Pancreas (tissue), 10 donors: Measurements from ENCODE around the gene SLC38A11. TPM values are rescaled to one million over a fixed set of nuclear protein-coding genes. Genes with fewer than 3 reads are reported as not detected.

Experiments used
- ATAC-seq, 4 donors: fragments of 200-7000 bp; cut with Tn5 transposase; one replicate each; pipeline versions ENCODE4 v1.8.0 to v1.9.1; 2020; ENCODE audit warnings: mild to moderate bottlenecking in 4 of 4, moderate library complexity in 4 of 4
- DNase-seq, 6 donors: peaks; one replicate each; pipeline ENCODE4 v3.0.0-alpha.2; 2020
- FAIRE-seq: peaks from 2 replicates; lab custom pipeline; 2012; peaks lifted over from hg19 to GRCh38; lab: Jason Lieb, UNC
- H3K27ac ChIP-seq, 4 donors: fragments of 200-600 bp; sonication (generic); 1 replicate in 3 of 4; 2 replicates in 1 of 4; pipeline versions ENCODE4 v1.5.0 to v1.8.0; 2020
- H3K27me3 ChIP-seq, 4 donors: fragments of 200-600 bp; one replicate each; pipeline ENCODE4 v1.8.0; 2021
- H3K36me3 ChIP-seq, 3 donors: fragments of 200-600 bp; sonication (generic) in 1 of 3; one replicate each; pipeline versions ENCODE4 v1.5.0 to v1.8.0; 2020 to 2021
- H3K4me1 ChIP-seq, 3 donors: fragments of 200-600 bp; one replicate each; pipeline ENCODE4 v1.8.0; 2021
- H3K4me3 ChIP-seq, 4 donors: fragments of 200-600 bp; sonication (generic) in 2 of 4; one replicate each; pipeline versions ENCODE4 v1.5.0 to v1.8.0; 2020 to 2021
- H3K9me3 ChIP-seq, 4 donors: fragments of 200-600 bp; one replicate each; pipeline ENCODE4 v1.8.0; 2021
- WGBS, 2 donors: extraction: QIAGEN DNeasy Blood & Tissue Kit; methylation state at CpG; one replicate each; pipeline ENCODE4 v1.1.7; 2013; 5-methylcytosine and 5-hydroxymethylcytosine counted together
- intact Hi-C, 3 donors: fragments of 100-400 bp; cut with DNase I; formaldehyde crosslinking; loops; one replicate each; pipeline versions ENCODE4 v1.11.1 to v1.14.2; 2022
- polyA plus RNA-seq, 2 donors: library from polyadenylated mRNA; stranded (reverse); fragments of 200-250 nt; gene quantifications; one replicate each; pipeline ENCODE4 v1.2.3, GENCODE V29; 2013
- total RNA-seq, 6 donors: library from RNA; stranded (reverse); fragmentation: NEBNext Ultra II Directional in 4 of 6; extraction: Animal tissue kit (Norgen Biotek cat#: 25700) in 4 of 6; gene quantifications; one replicate each; pipeline versions ENCODE4 v1.2.1 to v1.2.4, GENCODE V29; 2021 to 2023
- TF ChIP-seq, protein P1 (sequence below), 4 donors: fragments of 200-600 bp; sonication (generic) in 3 of 4; IDR thresholded peaks; one replicate each; pipeline versions ENCODE4 v1.5.0 to v1.8.0; 2021; ENCODE audit warnings: antibody characterized with exemption in 4 of 4
- donor health status: healthy with polysubstance abuse.
- donor health status: DM: no; HTN: no; CAD: no; lungs with moderate emphysema.
- donor health status: DM: no; HTN: no; CAD: no.
- donor health status: control.
- donor health status: control.
- donor health status: Bipolar disorder and iron deficiency.
- donor health status: DM: yes; HTN: yes; CAD: no.
- donor health status: DM: no; HTN: no; CAD: no.
- donor health status: DM: no; HTN: no; CAD: no.
- donor health status: DM: yes; HTN: yes; CAD: no.

The SLC38A11 gene
- total and polyA plus RNA-seq, 8 donors = 0.55 to 5.7 (median 2.3) TPM

GRCh38 chr2:164948540-164948939 is 6.8 kb downstream of the SLC38A11 start:
- WGBS, 2 donors = 87 to 91% methylated on average over 1 of the region's 1 CpG
- Histone ChIP-seq H3K4me3 (no peak overlapping the region), H3K27ac (no peak overlapping the region), H3K4me1 (peaks cover 0 to 10% (median 7%) of the 10 kb centered on the region in 3 donors), H3K36me3 (no peaks in the 10 kb centered on the region), H3K9me3 (no peaks in the 10 kb centered on the region), H3K27me3 (no peaks in the 10 kb centered on the region)
- no peak for DNase-seq
- ATAC-seq = no peak
- TF ChIP-seq, protein P1, sequence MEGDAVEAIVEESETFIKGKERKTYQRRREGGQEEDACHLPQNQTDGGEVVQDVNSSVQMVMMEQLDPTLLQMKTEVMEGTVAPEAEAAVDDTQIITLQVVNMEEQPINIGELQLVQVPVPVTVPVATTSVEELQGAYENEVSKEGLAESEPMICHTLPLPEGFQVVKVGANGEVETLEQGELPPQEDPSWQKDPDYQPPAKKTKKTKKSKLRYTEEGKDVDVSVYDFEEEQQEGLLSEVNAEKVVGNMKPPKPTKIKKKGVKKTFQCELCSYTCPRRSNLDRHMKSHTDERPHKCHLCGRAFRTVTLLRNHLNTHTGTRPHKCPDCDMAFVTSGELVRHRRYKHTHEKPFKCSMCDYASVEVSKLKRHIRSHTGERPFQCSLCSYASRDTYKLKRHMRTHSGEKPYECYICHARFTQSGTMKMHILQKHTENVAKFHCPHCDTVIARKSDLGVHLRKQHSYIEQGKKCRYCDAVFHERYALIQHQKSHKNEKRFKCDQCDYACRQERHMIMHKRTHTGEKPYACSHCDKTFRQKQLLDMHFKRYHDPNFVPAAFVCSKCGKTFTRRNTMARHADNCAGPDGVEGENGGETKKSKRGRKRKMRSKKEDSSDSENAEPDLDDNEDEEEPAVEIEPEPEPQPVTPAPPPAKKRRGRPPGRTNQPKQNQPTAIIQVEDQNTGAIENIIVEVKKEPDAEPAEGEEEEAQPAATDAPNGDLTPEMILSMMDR (IDR thresholded peaks at IDR 0.05) = no peak
- no peak for FAIRE-seq
- intact Hi-C loops = no loop called here

- WGBS, 2 donors = 89 to 98% methylated on average over 7 of the region's 7 CpGs
- no peak for ATAC-seq
- H3K9me3 ChIP-seq = no peaks in the 10 kb centered on the region
- no peaks in the 10 kb centered on the region for H3K36me3 ChIP-seq
- no peak for FAIRE-seq
- peaks cover 0 to 10% (median 7%) of the 10 kb centered on the region in 3 donors for H3K4me1 ChIP-seq
- H3K27me3 ChIP-seq = no peaks in the 10 kb centered on the region
- no peak overlapping the region for H3K27ac ChIP-seq
- intact Hi-C loops = no loop called here
- H3K4me3 ChIP-seq = no peak overlapping the region
- DNase-seq = no peak
- TF ChIP-seq, protein P1 (IDR thresholded peaks at IDR 0.05) = no peak
These were observed 8.0 kb downstream of the SLC38A11 start for GRCh38 chr2:164947281-164947680.

- H3K9me3 ChIP-seq = no peaks in the 10 kb centered on the region
- no peak for FAIRE-seq
- intact Hi-C loops = no loop called here
- no peak for DNase-seq
- no peaks in the 10 kb centered on the region for H3K27me3 ChIP-seq
- H3K27ac ChIP-seq = no peak overlapping the region
- peaks cover 6 to 13% (median 10%) of the 10 kb centered on the region in 3 donors for H3K4me1 ChIP-seq
- no peak overlapping the region for H3K4me3 ChIP-seq
- WGBS, 2 donors = 52 to 55% methylated on average over 1 of the region's 1 CpG
- peak in 3 of 4 donors; percentile 25 to 50 (median 37) for ATAC-seq
- H3K36me3 ChIP-seq = no peaks in the 10 kb centered on the region
- TF ChIP-seq, protein P1 (IDR thresholded peaks at IDR 0.05) = no peak
These were observed 12.0 kb downstream of the SLC38A11 start for GRCh38 chr2:164943289-164943688.

DNA sequence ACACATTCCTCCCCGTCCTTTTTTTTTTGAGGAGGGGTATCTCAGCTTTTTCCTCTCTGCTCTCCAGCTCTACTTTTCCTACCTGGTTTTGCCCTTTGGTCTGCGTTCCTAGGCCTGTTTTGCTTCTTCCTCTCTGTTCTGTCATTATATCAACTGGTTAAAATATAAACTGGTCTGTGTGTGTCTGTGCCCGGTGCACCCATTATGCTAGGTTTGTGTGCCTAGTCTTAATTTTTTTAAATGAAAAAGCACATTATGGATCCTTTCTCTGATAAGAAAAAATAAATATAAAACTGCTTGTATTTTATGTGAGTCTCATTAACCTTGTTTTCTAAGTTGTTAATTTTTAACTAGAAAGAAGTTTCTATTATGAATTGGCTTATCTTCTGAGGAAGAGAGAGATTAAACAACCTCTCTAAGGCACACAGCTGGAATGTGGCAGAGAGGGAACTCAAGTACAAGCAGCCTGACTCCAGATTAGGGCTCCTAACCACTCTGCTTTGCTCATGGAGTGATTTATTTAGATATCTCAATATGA is 17.4 kb downstream of the SLC38A11 start:
- H3K27ac ChIP-seq = peak overlapping the region in 3 of 4 donors; percentile 17 to 76 (median 55)
- peak; percentile 68 to 82 (median 76) for ATAC-seq
- no peaks in the 10 kb centered on the region for H3K9me3 ChIP-seq
- DNase-seq = peak in 1 of 6 donors; percentile 47
- peak overlapping the region in 1 of 4 donors; percentile 6 for H3K4me3 ChIP-seq
- TF ChIP-seq, protein P1 (IDR thresholded peaks at IDR 0.05) = no peak
- no peaks in the 10 kb centered on the region for H3K36me3 ChIP-seq
- FAIRE-seq = peak; percentile 75
- intact Hi-C loops = no loop called here
- no peaks in the 10 kb centered on the region for H3K27me3 ChIP-seq
- WGBS, 2 donors = 8 to 9% methylated on average over 3 of the region's 3 CpGs
- peaks cover 42 to 51% (median 45%) of the 10 kb centered on the region in 3 donors for H3K4me1 ChIP-seq
